GM12878 (cell line): ENCODE data around the gene FRYL. TPM values are rescaled to one million over a fixed set of nuclear protein-coding genes. Genes with fewer than 3 reads are reported as not detected.
A peak's percentile ranks its signal among the peaks of the same experiment; 100 is the strongest.

Experiments used
- ATAC-seq: fragments of 200-7000 bp; cut with Tn5 transposase; 3 replicates; pipeline ENCODE4 v1.9.1; 2020; ENCODE audit warnings: mild to moderate bottlenecking, moderate library complexity
- BruUV-seq: library from RNA; stranded (reverse); fragments of 400-500 nt; replicated peaks from 2 replicates; lab custom pipeline; 2021; lab: Mats Ljungman, UMichigan
- CTCF ChIA-PET: fragments of 300-600 bp; sonication (Branson Sonifier 250); formaldehyde crosslinking; extraction: SDS; loops from one replicate; lab custom pipeline; 2021; ENCODE audit warnings: inconsistent platforms; lab: Yijun Ruan, JAX
- POLR2A ChIA-PET: fragments of 350-600 bp; formaldehyde crosslinking; extraction: SDS; loops from one replicate; lab custom pipeline; 2021; ENCODE audit warnings: inconsistent platforms; lab: Charles Lee
- RAD21 ChIA-PET: fragments of 300-600 bp; sonication (Branson Sonifier 250); formaldehyde crosslinking; loops from one replicate; lab custom pipeline; 2023; ENCODE audit warnings: antibody characterized with exemption; ENCODE audit not compliant: unreplicated experiment; lab: Charles Lee
- SMC1A ChIA-PET: fragments of 300-600 bp; sonication (Branson Sonifier 250); formaldehyde crosslinking; loops from one replicate; lab custom pipeline; 2023; ENCODE audit not compliant: unreplicated experiment, uncharacterized antibody; lab: Charles Lee
- DNase-seq: peaks from one replicate; pipeline ENCODE4 v3.0.0-alpha.2; 2011; ENCODE audit warnings: low read depth, low spot score
- FAIRE-seq: peaks from 3 replicates; lab custom pipeline; 2011; peaks lifted over from hg19 to GRCh38; lab: Jason Lieb, UNC
- H2AFZ ChIP-seq: 2 replicates; pipeline ENCODE4 v1.6.0; 2011; ENCODE audit warnings: low read depth, low read length, control low read depth; ENCODE audit not compliant: control insufficient read depth
- H3K27ac ChIP-seq: 2 replicates; pipeline ENCODE4 v1.5.1; 2011; ENCODE audit warnings: control low read depth; ENCODE audit not compliant: control insufficient read depth, insufficient read depth
- H3K27me3 ChIP-seq, 2 experiments: replicated peaks in 1 of 2; 2 replicates each; pipeline versions ENCODE4 v1.6.0 to v1.6.1; 2011; ENCODE audit warnings: low read length in 1 of 2; ENCODE audit not compliant: control insufficient read depth in 2 of 2, insufficient read depth in 2 of 2
- H3K36me3 ChIP-seq, 2 experiments: 2 replicates each; pipeline ENCODE4 v1.5.1; 2011; ENCODE audit warnings: low read length in 1 of 2; ENCODE audit not compliant: control insufficient read depth in 2 of 2, insufficient read depth in 2 of 2
- H3K4me1 ChIP-seq: 2 replicates; pipeline ENCODE4 v1.6.1; 2011; ENCODE audit warnings: mild to moderate bottlenecking, low read length, moderate library complexity, mixed read lengths; ENCODE audit not compliant: control insufficient read depth, insufficient read depth
- H3K4me2 ChIP-seq: 2 replicates; pipeline ENCODE4 v1.6.0; 2011; ENCODE audit warnings: control low read depth; ENCODE audit not compliant: control insufficient read depth, insufficient read depth
- H3K4me3 ChIP-seq: fragments of 200-600 bp; sonication (generic); 2 replicates; pipeline ENCODE4 v1.5.1; 2016
- H3K79me2 ChIP-seq: 2 replicates; pipeline ENCODE4 v1.6.0; 2011; ENCODE audit warnings: low read length; ENCODE audit not compliant: control insufficient read depth, insufficient read depth
- H3K9ac ChIP-seq: 2 replicates; pipeline ENCODE4 v1.8.0; 2011; ENCODE audit warnings: low read length, control low read depth, mixed read lengths; ENCODE audit not compliant: control insufficient read depth, insufficient read depth
- H3K9me3 ChIP-seq: replicated peaks from 3 replicates; pipeline ENCODE4 v1.5.1; 2011; ENCODE audit warnings: mild to moderate bottlenecking, low read length; ENCODE audit not compliant: control insufficient read depth, insufficient read depth
- H4K20me1 ChIP-seq: 2 replicates; pipeline ENCODE4 v1.6.0; 2011; ENCODE audit not compliant: control insufficient read depth, insufficient read depth
- E2F4 ChIP-seq: IDR thresholded peaks from 2 replicates; pipeline ENCODE4 v1.6.1; 2012; ENCODE audit warnings: low read depth, low read length, improper control_type of control experiment
- MTA2 ChIP-seq: fragments of 450-650 bp; IDR thresholded peaks from 2 replicates; pipeline ENCODE4 v1.6.1; 2016; ENCODE audit warnings: low read depth, mild to moderate bottlenecking, moderate library complexity
- NRF1 ChIP-seq: conservative IDR thresholded peaks from 2 replicates; pipeline ENCODE4 v1.6.1; 2011; ENCODE audit warnings: mild to moderate bottlenecking, low read depth, low read length, improper control_type of control experiment
- PAX8 ChIP-seq: fragments of 450-650 bp; IDR thresholded peaks from 2 replicates; pipeline ENCODE4 v1.6.1; 2017; ENCODE audit warnings: mild to moderate bottlenecking, moderate library complexity
- RELA ChIP-seq: fragments of 450-650 bp; IDR thresholded peaks from 2 replicates; pipeline ENCODE4 v1.8.0; 2014; ENCODE audit warnings: borderline replicate concordance; ENCODE audit not compliant: partially characterized antibody
- SPI1 ChIP-seq: IDR thresholded peaks from 2 replicates; pipeline ENCODE4 v1.6.1; 2011; ENCODE audit warnings: low read depth, mild to moderate bottlenecking, low read length, moderate library complexity, borderline replicate concordance; ENCODE audit not compliant: insufficient read depth
- SUPT20H ChIP-seq: IDR thresholded peaks from 2 replicates; pipeline ENCODE4 v1.6.1; 2011; ENCODE audit warnings: low read depth, mild to moderate bottlenecking, low read length, moderate library complexity, borderline replicate concordance; ENCODE audit not compliant: control insufficient read depth
- WGBS: methylation state at CpG from one replicate; pipeline ENCODE4 v1.1.6; 2016; ENCODE audit warnings: low lambda C conversion rate; ENCODE audit not compliant: insufficient replicate concordance, insufficient coverage; ENCODE audit errors: missing lambda C conversion rate; 5-methylcytosine and 5-hydroxymethylcytosine counted together
- in situ Hi-C: fragments of 300-500 bp; cut with MboI; formaldehyde crosslinking; loops from 9 replicates; pipeline ENCODE4 v1.14.3; 2018; ENCODE audit warnings: mixed read lengths
- intact Hi-C: fragments of 100-400 bp; cut with micrococcal nuclease; formaldehyde crosslinking; loops from one replicate; pipeline ENCODE4 v1.14.2; 2022; ENCODE audit not compliant: unreplicated experiment
- polyA plus RNA-seq, 11 experiments: library from polyadenylated mRNA; depleted of rRNA in 4 of 11; unstranded in 6 of 11; stranded (reverse) in 5 of 11; fragments of >200 nt; fragmentation: Nextera tagmentation in 4 of 11; fragmentation: Illumina TruSeq in 1 of 11; extraction: Ambion mirVana in 4 of 11; extraction: Trizol in 1 of 11; gene quantifications; 1 replicate in 1 of 11; 2 replicates in 10 of 11; pipeline versions ENCODE4 v1.2.1 to v1.2.3, GENCODE V29; 2011 to 2016; ENCODE audit warnings: inconsistent platforms in 2 of 11, missing spikeins in 2 of 11, low read depth in 1 of 11
- total RNA-seq, 4 experiments: library from RNA; depleted of rRNA in 3 of 4; stranded (reverse); fragments of >200 nt in 3 of 4; fragmentation: Illumina TruSeq in 1 of 4; extraction: Trizol in 1 of 4; gene quantifications; 2 replicates each; pipeline versions ENCODE4 v1.2.1 to v1.2.3, GENCODE V29; 2013 to 2021

The FRYL gene
- total and polyA plus RNA-seq, 10 of the 15 experiments (the other 5 are each of a cell fraction or from before 2014, with no cell fraction given), result 10.3 to 50.6 (median 28.7) TPM

DNA sequence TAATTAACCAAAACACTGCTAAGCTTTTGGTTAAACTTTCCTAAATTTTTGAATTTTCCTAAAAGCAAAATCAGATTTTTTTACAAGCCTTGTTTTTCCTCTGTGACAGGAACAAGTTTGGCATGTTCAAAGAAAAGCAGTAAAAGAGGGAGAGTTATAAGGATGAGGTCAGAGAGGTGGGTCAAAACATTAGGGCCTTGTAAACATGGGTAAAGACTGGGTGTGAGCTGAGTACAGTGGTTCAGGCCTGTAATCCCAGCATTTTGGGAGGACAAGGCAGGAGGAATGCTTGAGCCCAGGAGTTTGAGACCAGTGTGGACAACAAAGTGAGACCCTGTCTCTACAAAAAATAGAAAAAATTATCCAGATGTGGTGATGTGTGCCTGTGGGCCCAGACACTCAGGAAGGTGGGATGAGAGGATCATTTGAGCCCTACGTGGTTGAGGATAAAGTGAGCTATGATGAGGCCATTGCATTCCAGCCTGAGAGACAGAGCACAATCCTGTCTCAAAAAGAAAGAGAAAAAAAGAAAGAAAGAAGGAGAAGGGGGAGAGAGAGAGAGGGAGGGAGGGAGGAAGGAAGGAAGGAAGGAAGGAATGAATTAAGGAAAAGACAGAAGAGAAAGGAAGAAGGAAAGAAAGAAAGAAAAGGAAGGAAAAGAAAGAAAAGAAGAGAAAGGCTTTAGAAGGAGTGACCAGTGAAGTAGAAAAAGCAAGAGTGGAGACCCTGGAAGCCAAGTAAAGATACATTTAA is 17.0 kb upstream of the FRYL start:
- intact Hi-C loops, result no loop called here
- Histone ChIP-seq H3K4me3 (no peak overlapping the region), H3K4me1 (peaks cover 19% of the 10 kb centered on the region), H3K9ac (no peak overlapping the region), H4K20me1 (no peaks in the 10 kb centered on the region), H3K9me3 (no peaks in the 10 kb centered on the region), H3K79me2 (no peaks in the 10 kb centered on the region), H3K27me3 (no peaks in the 10 kb centered on the region), H3K27ac (no peak overlapping the region), H3K36me3 (no peaks in the 10 kb centered on the region), H2AFZ (no peak overlapping the region), H3K4me2 (no peak overlapping the region)
- ChIA-PET POLR2A (no interaction called here), CTCF (no interaction called here), SMC1A (interaction anchor here (1.0 to 1.4 kb wide), 2 partner anchors 8 to 18 kb away, joined by 3 to 4 read pairs; no protein-coding TSS in a partner anchor), RAD21 (no interaction called here)
- in situ Hi-C loops, result no loop called here
- no peak for DNase-seq
- no peak for ATAC-seq
- FAIRE-seq, result no peak
- WGBS, result 67% methylated on average over 1 of the region's 1 CpG
- no peak for TF ChIP-seq RELA
- no peak for TF ChIP-seq MTA2
- TF ChIP-seq SUPT20H, result no peak
- TF ChIP-seq NRF1, result no peak
- no TSS peak for BruUV-seq

DNA sequence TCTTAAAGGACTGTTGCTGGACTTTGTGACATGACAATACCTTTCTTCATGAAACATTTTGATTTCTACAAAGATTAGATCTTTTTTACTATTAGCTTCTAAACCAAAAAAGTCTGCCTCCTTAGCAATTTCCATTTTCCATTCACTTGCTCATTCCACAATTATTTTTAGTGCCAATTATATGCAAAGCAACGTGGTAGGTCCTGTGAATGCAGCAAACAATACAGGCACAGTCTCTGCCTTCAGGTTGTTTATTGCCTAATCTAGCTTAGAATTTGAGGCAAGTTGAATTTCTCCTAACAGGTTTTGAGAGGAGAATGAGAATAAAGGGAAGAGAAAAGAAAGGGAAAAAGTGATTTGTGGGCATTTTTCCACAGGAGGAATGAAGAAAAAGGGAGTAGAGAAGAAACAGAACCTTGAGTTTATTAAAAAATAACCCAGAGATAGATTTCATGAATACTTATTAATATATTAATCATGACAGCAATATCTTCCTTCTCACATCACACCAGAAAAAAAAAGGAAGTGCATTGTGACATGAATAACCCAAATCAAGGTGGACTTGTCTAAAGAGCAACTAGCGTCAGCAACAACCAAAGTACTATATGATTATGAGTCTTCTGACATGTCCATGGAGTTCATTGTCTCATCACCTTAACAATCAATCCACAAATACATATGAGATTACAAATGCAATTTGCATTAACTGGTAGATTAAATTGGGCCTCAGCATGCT is 16.3 kb upstream of the FRYL start:
- H3K4me3 ChIP-seq, result no peak overlapping the region
- DNase-seq (no peak), ATAC-seq (no peak), FAIRE-seq (no peak)
- TF ChIP-seq SPI1 (peak; percentile 32; the same call in 1 of the 2 replicates), PAX8 (no peak), E2F4 (no peak)
- intact Hi-C loops (no loop called here), in situ Hi-C loops (no loop called here)
- H3K27ac ChIP-seq, result no peak overlapping the region
- ChIA-PET RAD21 (no interaction called here), POLR2A (no interaction called here), SMC1A (interaction anchor here (1.4 kb wide), 1 partner anchor 9 kb away, joined by 4 read pairs; no protein-coding TSS in a partner anchor), CTCF (interaction anchor here (1.0 kb wide), 1 partner anchor 9 kb away, joined by 3 read pairs; no protein-coding TSS in a partner anchor)
- no peaks in the 10 kb centered on the region for H3K79me2 ChIP-seq
- H3K4me2 ChIP-seq, result no peak overlapping the region
- no peaks in the 10 kb centered on the region for H4K20me1 ChIP-seq
- H3K27me3 ChIP-seq, result no peaks in the 10 kb centered on the region
- no peak overlapping the region for H2AFZ ChIP-seq
- no peak overlapping the region for H3K9ac ChIP-seq
- H3K9me3 ChIP-seq, result no peaks in the 10 kb centered on the region
- H3K36me3 ChIP-seq, result no peaks in the 10 kb centered on the region
- BruUV-seq, result no TSS peak
- 52% methylated on average over 2 of the region's 2 CpGs for WGBS
- H3K4me1 ChIP-seq, result peaks cover 21% of the 10 kb centered on the region
